ENCODE measurements around the gene DUS4L.
A peak's percentile ranks its signal among the peaks of the same experiment; 100 is the strongest.

Gene DUS4L

DNA sequence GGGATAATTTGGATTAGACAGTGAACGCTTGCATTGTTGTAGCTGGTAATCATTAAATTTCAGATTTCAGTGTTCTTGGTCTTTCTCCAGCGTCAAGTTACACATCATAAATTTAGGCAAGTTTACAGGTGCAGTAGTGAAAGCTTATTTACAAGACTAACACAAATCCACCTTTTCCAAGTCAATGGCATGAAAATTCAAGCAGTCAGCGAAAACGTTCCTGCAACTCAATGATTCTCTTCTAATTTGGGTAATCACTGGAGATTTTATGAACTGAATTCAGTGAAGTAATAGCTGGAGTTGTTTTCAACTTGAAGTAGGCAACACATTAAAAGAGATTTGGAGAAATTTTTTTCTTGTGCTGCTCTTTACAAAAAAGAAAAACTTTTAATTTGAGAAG, 34.2 kb downstream of the DUS4L start:
- Histone ChIP-seq H3K27me3 (no peaks in the 10 kb centered on the region), H3K27ac (no peak overlapping the region), H3K36me3 (peaks cover 4 to 61% (median 17%) of the 10 kb centered on the region in 11 experiments; a peak in 20 of 22 replicates), H4K20me1 (no peaks in the 10 kb centered on the region), H3K4me2 (no peak overlapping the region), H3K9me3 (replicated peaks in 1 of 11) (no peaks in the 10 kb centered on the region), H3K9ac (no peak overlapping the region), H3K4me3 (no peak overlapping the region), H3K4me1 (no peaks in the 10 kb centered on the region)
- no peak for TF ChIP-seq Cebpa-rat (IDR thresholded peaks at IDR 0.05)

DNA sequence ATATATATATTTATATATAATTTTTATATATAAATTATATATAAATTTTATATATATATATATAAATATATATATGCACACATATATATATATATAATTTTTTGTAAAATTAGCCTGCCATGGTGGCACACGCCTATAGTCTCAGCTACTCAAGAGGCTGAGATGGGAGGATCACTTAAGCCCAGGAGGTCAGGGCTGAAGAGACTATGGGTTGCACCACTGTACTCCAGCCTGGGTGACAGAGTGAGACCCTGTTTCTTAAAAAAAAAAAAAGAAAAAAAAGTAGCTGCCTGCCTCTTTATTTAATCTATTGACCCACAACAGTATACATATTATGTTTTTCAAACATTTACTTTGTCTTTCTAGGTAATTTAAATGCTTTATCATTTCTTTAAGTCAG, 35.5 kb downstream of the DUS4L start:
- H3K27ac ChIP-seq, result no peak overlapping the region
- H3K4me2 ChIP-seq, result no peak overlapping the region
- no peaks in the 10 kb centered on the region for H3K4me1 ChIP-seq
- no peaks in the 10 kb centered on the region for H3K27me3 ChIP-seq
- H3K9ac ChIP-seq, result no peak overlapping the region
- H3K9me3 ChIP-seq (replicated peaks in 1 of 11), result no peaks in the 10 kb centered on the region
- peaks cover 3 to 66% (median 17%) of the 10 kb centered on the region in 11 experiments; a peak in 19 of 22 replicates for H3K36me3 ChIP-seq
- TF ChIP-seq Cebpa-rat (IDR thresholded peaks at IDR 0.05), result no peak
- H3K4me3 ChIP-seq, result no peak overlapping the region
- no peaks in the 10 kb centered on the region for H4K20me1 ChIP-seq

DNA sequence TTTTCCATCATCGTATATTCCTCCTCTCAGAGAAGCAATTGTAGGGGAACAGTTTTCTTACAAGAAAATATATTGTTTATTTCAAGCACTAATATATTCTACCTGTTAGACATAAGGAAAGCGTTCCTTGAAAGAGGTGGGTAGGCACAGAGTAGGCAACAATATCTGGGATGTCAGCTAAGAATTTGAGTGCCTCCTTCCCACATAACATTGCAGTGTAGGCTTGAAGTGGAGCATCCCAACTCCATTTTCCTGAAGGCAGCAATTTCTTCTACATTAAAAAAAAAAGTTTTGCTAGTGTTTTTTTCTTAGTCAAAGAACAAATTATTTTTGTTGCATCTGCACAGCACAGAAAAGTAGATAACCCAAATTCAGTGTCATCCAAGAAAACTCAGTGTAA, 37.0 kb downstream of the DUS4L start:
- Histone ChIP-seq H3K9me3 (replicated peaks in 1 of 11) (no peaks in the 10 kb centered on the region), H3K27me3 (no peaks in the 10 kb centered on the region), H3K4me3 (no peak overlapping the region), H3K36me3 (peaks cover 0 to 59% (median 5%) of the 10 kb centered on the region in 11 experiments; a peak in 9 of 22 replicates), H3K4me1 (no peaks in the 10 kb centered on the region), H3K27ac (no peak overlapping the region), H3K4me2 (no peak overlapping the region), H3K9ac (no peak overlapping the region), H4K20me1 (no peaks in the 10 kb centered on the region)
- TF ChIP-seq Cebpa-rat (IDR thresholded peaks at IDR 0.05), result no peak

DNA sequence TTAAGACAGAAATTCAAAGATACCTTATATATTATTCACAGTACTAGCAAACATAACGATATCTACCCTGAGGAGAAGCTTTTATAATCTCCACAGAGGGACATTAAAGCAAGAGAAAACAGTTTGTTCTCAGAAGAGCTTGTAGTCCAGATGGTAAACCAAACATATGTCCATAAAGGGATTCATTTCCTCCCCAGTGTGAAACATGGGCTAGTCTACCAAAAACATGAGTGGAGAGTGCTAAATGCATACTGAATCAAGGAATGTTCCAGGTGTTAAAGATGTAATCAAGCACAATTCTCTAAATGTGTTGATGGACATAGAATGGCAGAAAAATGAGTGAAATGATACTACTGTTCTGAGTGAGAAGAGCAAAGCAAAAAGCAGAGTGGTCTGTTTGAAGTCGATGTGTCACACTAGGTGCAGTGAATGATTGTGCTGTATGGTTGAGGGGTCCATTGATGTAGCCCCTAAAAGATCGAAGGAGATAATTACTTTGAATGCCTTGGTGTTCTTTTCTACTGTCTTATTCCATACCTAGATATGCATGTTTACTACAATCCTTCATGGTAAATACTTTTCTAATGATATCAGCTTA, 41.5 kb downstream of the DUS4L start:
- H3K36me3 ChIP-seq, result peaks cover 0 to 65% (median 5%) of the 10 kb centered on the region in 11 experiments; a peak in 6 of 22 replicates

DNA sequence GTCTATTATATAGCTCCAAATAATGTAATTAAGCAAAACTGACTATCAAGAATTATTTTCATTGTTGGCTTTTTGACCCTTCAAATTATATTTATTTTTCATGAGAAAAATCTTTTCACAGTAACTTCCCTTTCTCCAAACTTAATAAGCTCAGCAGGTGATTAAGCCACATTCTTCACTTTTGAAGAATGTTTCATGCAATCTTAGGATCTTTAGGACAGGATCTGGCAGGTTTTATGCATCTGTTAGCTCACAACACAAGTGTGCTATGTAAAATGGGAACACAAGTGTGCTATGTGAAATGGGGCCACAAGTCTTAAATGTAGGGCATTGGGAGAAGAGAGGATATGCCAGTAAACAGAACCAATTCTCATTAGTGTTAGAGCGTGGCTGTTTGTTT, 42.5 kb downstream of the DUS4L start:
- H3K4me3 ChIP-seq, result no peak overlapping the region
- no peak overlapping the region for H3K27ac ChIP-seq
- no peaks in the 10 kb centered on the region for H3K4me1 ChIP-seq
- peaks cover 0 to 56% (median 5%) of the 10 kb centered on the region in 11 experiments; a peak in 5 of 22 replicates for H3K36me3 ChIP-seq
- no peak overlapping the region for H3K4me2 ChIP-seq
- no peaks in the 10 kb centered on the region for H4K20me1 ChIP-seq
- no peaks in the 10 kb centered on the region for H3K27me3 ChIP-seq
- TF ChIP-seq Cebpa-rat (IDR thresholded peaks at IDR 0.05), result no peak
- no peak overlapping the region for H3K9ac ChIP-seq
- H3K9me3 ChIP-seq (replicated peaks in 1 of 11), result no peaks in the 10 kb centered on the region

More for the DNA sequence above, 41.5 kb downstream of the DUS4L start:
- H3K27me3 ChIP-seq, result no peaks in the 10 kb centered on the region
- H3K9me3 ChIP-seq (replicated peaks in 1 of 11), result no peaks in the 10 kb centered on the region
- TF ChIP-seq Cebpa-rat (IDR thresholded peaks at IDR 0.05), result no peak
- no peak overlapping the region for H3K9ac ChIP-seq
- H3K4me2 ChIP-seq, result no peak overlapping the region
- H3K4me1 ChIP-seq, result no peaks in the 10 kb centered on the region
- no peak overlapping the region for H3K27ac ChIP-seq
- H3K4me3 ChIP-seq, result no peak overlapping the region
- no peaks in the 10 kb centered on the region for H4K20me1 ChIP-seq

DNA sequence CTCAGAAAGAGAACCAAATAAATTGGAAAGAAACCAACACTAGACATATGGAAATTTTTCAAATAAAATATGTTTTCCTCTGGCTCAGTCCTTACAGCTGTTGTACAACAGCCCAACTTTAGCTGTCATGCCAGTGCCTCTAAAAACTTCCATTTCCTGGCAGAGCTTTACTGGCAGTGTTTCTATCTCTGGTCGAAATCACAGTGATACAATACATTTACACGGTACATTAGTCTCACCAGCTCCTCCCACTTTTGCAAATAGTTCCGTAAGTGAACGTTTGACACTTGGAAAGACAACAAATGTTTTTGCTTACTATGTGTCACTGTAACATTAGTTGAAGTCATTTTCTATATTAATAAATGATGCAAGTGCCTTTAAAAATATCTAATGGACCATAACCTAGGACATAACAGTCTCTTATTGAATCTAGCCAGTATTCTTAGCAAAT, 46.1 kb downstream of the DUS4L start:
- H3K27ac ChIP-seq, result no peak overlapping the region
- H3K4me3 ChIP-seq, result no peak overlapping the region
- H3K9ac ChIP-seq, result no peak overlapping the region
- H3K9me3 ChIP-seq (replicated peaks in 1 of 11), result no peaks in the 10 kb centered on the region
- H3K27me3 ChIP-seq, result no peaks in the 10 kb centered on the region
- H3K4me2 ChIP-seq, result no peak overlapping the region
- TF ChIP-seq Cebpa-rat (IDR thresholded peaks at IDR 0.05), result no peak
- peaks cover 0 to 6% (median 0%) of the 10 kb centered on the region in 10 experiments; a peak in 2 of 20 replicates for H3K4me1 ChIP-seq
- H4K20me1 ChIP-seq, result no peaks in the 10 kb centered on the region
- H3K36me3 ChIP-seq, result peaks cover 5 to 52% (median 20%) of the 10 kb centered on the region in 11 experiments; a peak in 18 of 22 replicates

DNA sequence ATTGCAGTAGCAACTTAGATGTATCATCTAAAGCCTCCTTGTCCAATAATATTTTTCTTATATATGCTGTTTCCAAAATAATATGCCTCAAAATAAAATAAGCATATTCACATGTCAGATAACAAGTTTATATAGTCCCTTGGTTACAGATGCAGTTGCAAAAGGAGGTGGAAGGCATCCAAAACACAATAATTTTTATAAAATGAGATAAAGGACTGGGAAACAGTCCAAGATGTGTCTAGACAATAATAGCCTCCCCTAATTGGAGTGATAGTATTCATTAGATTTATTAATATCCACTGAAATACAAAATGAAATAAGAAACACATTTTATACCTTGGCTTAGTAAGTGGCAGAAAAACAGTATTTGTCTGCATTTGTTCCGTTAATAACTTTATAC, 46.6 kb downstream of the DUS4L start:
- no peak overlapping the region for H3K4me2 ChIP-seq
- H3K4me3 ChIP-seq, result no peak overlapping the region
- H3K27me3 ChIP-seq, result no peaks in the 10 kb centered on the region
- H3K9me3 ChIP-seq (replicated peaks in 1 of 11), result no peaks in the 10 kb centered on the region
- H3K36me3 ChIP-seq, result peaks cover 5 to 52% (median 23%) of the 10 kb centered on the region in 11 experiments; a peak in 18 of 22 replicates
- no peak overlapping the region for H3K27ac ChIP-seq
- no peak overlapping the region for H3K9ac ChIP-seq
- H3K4me1 ChIP-seq, result peaks cover 0 to 9% (median 0%) of the 10 kb centered on the region in 10 experiments; a peak in 2 of 20 replicates
- H4K20me1 ChIP-seq, result no peaks in the 10 kb centered on the region
- no peak for TF ChIP-seq Cebpa-rat (IDR thresholded peaks at IDR 0.05)

DNA sequence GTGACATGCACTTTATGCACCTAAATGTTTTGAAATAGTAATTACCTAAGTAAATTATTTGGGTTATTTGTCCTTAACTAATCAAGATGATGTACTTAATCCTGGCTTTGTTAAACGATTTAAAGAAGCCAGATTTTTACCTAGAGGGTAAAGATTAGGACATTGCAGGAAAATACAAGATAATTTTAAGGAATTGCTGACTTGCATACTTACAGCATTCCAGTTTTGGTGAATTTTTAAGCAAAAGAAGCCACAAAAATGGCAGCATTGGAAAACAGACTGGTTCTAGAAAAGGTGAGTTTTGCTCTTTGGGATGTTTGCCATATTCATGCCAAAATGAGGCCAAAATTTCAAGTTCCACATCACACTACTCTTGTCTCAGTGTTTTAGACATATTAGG, 49.7 kb downstream of the DUS4L start:
- H3K4me3 ChIP-seq, result no peak overlapping the region
- no peaks in the 10 kb centered on the region for H3K9me3 ChIP-seq (replicated peaks in 1 of 11)
- no peaks in the 10 kb centered on the region for H4K20me1 ChIP-seq
- H3K36me3 ChIP-seq, result peaks cover 5 to 53% (median 27%) of the 10 kb centered on the region in 11 experiments; a peak in 18 of 22 replicates
- H3K4me2 ChIP-seq, result no peak overlapping the region
- H3K27ac ChIP-seq, result no peak overlapping the region
- H3K4me1 ChIP-seq, result peaks cover 0 to 34% (median 0%) of the 10 kb centered on the region in 10 experiments; a peak in 4 of 20 replicates
- H3K9ac ChIP-seq, result no peak overlapping the region
- no peak for TF ChIP-seq Cebpa-rat (IDR thresholded peaks at IDR 0.05)
- no peaks in the 10 kb centered on the region for H3K27me3 ChIP-seq

DNA sequence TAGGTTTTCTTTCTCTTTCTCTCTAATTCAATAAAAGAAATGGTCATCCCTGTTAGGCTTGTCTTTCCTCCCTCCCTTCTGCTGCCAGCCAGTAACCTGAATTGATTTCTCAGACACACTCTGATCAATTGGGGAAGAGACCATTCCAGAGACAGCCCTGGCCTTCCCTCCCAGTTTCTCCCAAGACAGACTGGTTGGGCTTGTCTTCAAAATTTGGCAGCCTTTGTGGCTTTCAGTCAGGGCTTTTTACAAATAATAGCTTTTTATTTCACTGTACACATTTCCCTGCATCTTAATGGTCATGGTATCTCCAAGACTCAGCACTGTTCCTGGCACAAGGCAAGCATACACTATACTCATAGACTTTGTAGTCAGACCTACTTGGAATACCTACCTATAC, 50.2 kb downstream of the DUS4L start:
- no peak overlapping the region for H3K9ac ChIP-seq
- H3K9me3 ChIP-seq (replicated peaks in 1 of 11), result no peaks in the 10 kb centered on the region
- peaks cover 5 to 48% (median 27%) of the 10 kb centered on the region in 11 experiments; a peak in 18 of 22 replicates for H3K36me3 ChIP-seq
- H3K4me2 ChIP-seq, result no peak overlapping the region
- H3K27ac ChIP-seq, result no peak overlapping the region
- H4K20me1 ChIP-seq, result no peaks in the 10 kb centered on the region
- H3K27me3 ChIP-seq, result no peaks in the 10 kb centered on the region
- peaks cover 0 to 34% (median 0%) of the 10 kb centered on the region in 10 experiments; a peak in 4 of 20 replicates for H3K4me1 ChIP-seq
- TF ChIP-seq Cebpa-rat (IDR thresholded peaks at IDR 0.05), result no peak
- H3K4me3 ChIP-seq, result no peak overlapping the region

DNA sequence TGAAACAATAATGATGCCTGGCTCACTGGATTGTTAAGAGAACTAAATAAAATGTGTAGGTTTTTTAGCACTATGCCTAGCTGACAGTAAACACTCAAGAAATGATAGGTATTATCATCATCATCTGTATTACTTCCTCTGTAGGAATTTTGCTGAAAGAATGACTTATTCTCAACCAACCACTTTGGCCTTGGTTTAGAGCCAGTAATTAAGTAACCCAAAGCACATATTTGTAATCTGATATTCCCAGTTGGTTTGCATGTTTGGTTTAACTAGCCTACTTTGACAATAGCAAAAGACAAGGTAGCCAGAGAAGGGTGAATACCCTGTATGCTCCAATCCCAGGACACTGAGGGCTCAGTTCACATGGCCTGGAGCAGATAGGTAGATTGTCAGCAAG, 50.7 kb downstream of the DUS4L start:
- Histone ChIP-seq H3K9ac (no peak overlapping the region), H3K27me3 (no peaks in the 10 kb centered on the region), H3K4me1 (peaks cover 0 to 34% (median 0%) of the 10 kb centered on the region in 10 experiments; a peak in 4 of 20 replicates), H3K36me3 (peaks cover 5 to 44% (median 22%) of the 10 kb centered on the region in 11 experiments; a peak in 18 of 22 replicates), H4K20me1 (no peaks in the 10 kb centered on the region), H3K4me2 (0 out of 22 replicates have a peak overlapping the region, but pooled peaks of 1 of the 11 experiments have one; percentile 16), H3K9me3 (replicated peaks in 1 of 11) (no peaks in the 10 kb centered on the region), H3K4me3 (no peak overlapping the region), H3K27ac (no peak overlapping the region)
- no peak for TF ChIP-seq Cebpa-rat (IDR thresholded peaks at IDR 0.05)

All from BLaER1 treated with 17β-estradiol and CSF1 and Interleukin-3, amounts not matched to agents 10 nM and 100 nM (cell line).